ENCODE results near the gene ABCC12. TPM values are rescaled to one million over a fixed set of nuclear protein-coding genes. Genes with fewer than 3 reads are reported as not detected.

Gene ABCC12
- total RNA-seq, 2 donors from 2014 or later = not detected

GRCh38 chr16:48146710-48147109 is 9.1 kb downstream of the ABCC12 start:
- DNase-seq = no peak
- TF ChIP-seq CTCF (IDR thresholded peaks at IDR 0.05) = no peak
- no peaks in the 10 kb centered on the region for H3K36me3 ChIP-seq
- no peak overlapping the region for H3K27ac ChIP-seq
- H3K4me1 ChIP-seq = no peaks in the 10 kb centered on the region
- H3K27me3 ChIP-seq = no peaks in the 10 kb centered on the region
- H3K4me3 ChIP-seq = no peak overlapping the region
- no peaks in the 10 kb centered on the region for H3K9me3 ChIP-seq
- no peak overlapping the region for H3K9ac ChIP-seq (ENCODE audit: low read depth in 2 of 2, low read length in 2 of 2)
- intact Hi-C loops (cut with DNase I) = no loop called here

DNA sequence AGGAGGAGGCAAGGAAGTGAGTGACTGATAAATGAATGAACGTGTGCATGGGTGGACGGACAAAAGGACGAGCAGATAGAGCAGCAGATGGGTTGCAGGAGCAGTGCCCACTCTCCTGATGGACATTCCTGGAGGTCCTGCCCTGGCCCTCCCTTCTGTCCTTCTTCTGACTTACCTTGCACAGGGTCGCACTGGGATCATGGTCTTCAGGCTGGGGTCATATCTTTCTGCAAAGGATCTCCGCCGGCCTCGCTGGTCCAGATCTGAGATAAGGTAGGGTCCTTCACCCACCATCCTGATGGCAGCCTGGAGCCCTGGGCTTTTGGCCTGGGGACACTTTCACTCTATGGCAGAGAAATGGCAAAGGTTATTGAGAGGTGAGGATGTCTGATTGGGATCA is 9.7 kb downstream of the ABCC12 start:
- intact Hi-C loops (cut with DNase I) = no loop called here
- Histone ChIP-seq H3K27me3 (no peaks in the 10 kb centered on the region), H3K9me3 (no peaks in the 10 kb centered on the region)

DNA sequence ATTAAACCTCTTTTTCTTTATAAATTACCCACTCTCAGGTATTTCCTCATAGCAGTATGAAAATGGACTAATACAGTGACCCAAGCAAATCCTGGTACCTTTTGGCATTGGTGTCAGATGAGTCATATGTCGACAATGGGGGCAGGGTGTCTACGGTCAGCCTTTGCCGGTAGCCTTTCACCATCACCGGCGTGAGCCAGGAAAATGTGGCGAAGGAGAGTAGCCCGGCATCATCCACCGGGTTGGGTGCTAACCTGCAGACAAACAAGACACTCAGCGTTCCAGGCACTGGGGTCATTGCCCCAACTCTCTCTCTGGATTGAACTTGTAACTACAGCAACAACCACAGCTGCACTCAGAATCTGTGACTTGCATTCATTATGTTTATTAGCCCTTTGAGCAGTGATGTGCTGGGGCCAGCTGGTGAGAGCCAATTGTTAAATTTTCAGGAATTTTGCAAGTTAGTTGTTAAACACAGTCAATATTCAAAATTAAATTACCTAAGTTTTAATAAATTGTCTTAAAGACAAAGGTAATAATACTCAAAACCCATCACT is 11.9 kb downstream of the ABCC12 start:
- no peak overlapping the region for H3K27ac ChIP-seq
- no peak for DNase-seq
- H3K36me3 ChIP-seq = no peaks in the 10 kb centered on the region
- intact Hi-C loops (cut with DNase I) = no loop called here
- no peaks in the 10 kb centered on the region for H3K4me1 ChIP-seq
- H3K9me3 ChIP-seq = no peaks in the 10 kb centered on the region
- H3K27me3 ChIP-seq = no peaks in the 10 kb centered on the region
- no peak overlapping the region for H3K9ac ChIP-seq (ENCODE audit: low read depth in 2 of 2, low read length in 2 of 2)
- no peak overlapping the region for H3K4me3 ChIP-seq
- no peak for TF ChIP-seq CTCF (IDR thresholded peaks at IDR 0.05)

More for the DNA sequence above, 9.7 kb downstream of the ABCC12 start:
- Histone ChIP-seq H3K4me3 (no peak overlapping the region), H3K4me1 (no peaks in the 10 kb centered on the region), H3K9ac (ENCODE audit: low read depth in 2 of 2, low read length in 2 of 2) (no peak overlapping the region), H3K36me3 (no peaks in the 10 kb centered on the region), H3K27ac (no peak overlapping the region)
- DNase-seq = no peak
- no peak for TF ChIP-seq CTCF (IDR thresholded peaks at IDR 0.05)

GRCh38 chr16:48140821-48141220 is 15.0 kb downstream of the ABCC12 start:
- H3K9me3 ChIP-seq = no peaks in the 10 kb centered on the region
- no peak for DNase-seq
- no peak overlapping the region for H3K9ac ChIP-seq (ENCODE audit: low read depth in 2 of 2, low read length in 2 of 2)
- H3K36me3 ChIP-seq = no peaks in the 10 kb centered on the region
- H3K4me3 ChIP-seq = no peak overlapping the region
- H3K4me1 ChIP-seq = no peaks in the 10 kb centered on the region
- no peaks in the 10 kb centered on the region for H3K27me3 ChIP-seq
- intact Hi-C loops (cut with DNase I) = no loop called here
- no peak for TF ChIP-seq CTCF (IDR thresholded peaks at IDR 0.05)
- H3K27ac ChIP-seq = no peak overlapping the region

- no peak for TF ChIP-seq CTCF (IDR thresholded peaks at IDR 0.05)
- H3K4me3 ChIP-seq = no peak overlapping the region
- intact Hi-C loops (cut with DNase I) = no loop called here
- DNase-seq = no peak
- H3K9me3 ChIP-seq = no peaks in the 10 kb centered on the region
- H3K27ac ChIP-seq = no peak overlapping the region
- H3K9ac ChIP-seq (ENCODE audit: low read depth in 2 of 2, low read length in 2 of 2) = no peak overlapping the region
- H3K4me1 ChIP-seq = no peaks in the 10 kb centered on the region
- H3K36me3 ChIP-seq = no peaks in the 10 kb centered on the region
- H3K27me3 ChIP-seq = no peaks in the 10 kb centered on the region
Measured at GRCh38 chr16:48139517-48139916, 16.3 kb downstream of the ABCC12 start.
